Measurements from ENCODE around the gene MTA3.

MTA3 gene

DNA sequence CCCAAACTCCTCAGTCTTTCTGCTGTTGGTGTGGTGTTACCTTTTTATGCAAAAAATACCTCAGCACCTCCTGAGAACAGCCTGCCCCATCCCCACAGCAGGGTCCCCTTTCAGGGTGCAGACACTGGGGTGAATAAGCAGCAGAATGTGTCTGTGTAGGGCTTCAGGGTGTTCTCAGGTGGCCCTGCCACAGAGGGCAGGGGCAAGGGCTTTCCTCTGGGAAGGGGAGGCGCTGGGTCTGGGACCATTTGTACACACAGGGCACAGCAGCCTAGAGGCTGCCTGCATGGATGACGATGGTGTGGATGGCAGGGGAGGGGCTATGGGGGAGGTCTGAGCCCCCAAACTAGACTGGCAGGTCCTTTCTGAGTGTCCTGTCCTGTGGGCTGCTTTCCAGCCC, 221.3 kb downstream of the MTA3 start:
- no peaks in the 10 kb centered on the region for H3K27me3 ChIP-seq (ENCODE audit: insufficient read depth, low read depth, severe bottlenecking)
- no peak overlapping the region for H3K27ac ChIP-seq
- no peaks in the 10 kb centered on the region for H3K36me3 ChIP-seq
- TF ChIP-seq, protein P1, sequence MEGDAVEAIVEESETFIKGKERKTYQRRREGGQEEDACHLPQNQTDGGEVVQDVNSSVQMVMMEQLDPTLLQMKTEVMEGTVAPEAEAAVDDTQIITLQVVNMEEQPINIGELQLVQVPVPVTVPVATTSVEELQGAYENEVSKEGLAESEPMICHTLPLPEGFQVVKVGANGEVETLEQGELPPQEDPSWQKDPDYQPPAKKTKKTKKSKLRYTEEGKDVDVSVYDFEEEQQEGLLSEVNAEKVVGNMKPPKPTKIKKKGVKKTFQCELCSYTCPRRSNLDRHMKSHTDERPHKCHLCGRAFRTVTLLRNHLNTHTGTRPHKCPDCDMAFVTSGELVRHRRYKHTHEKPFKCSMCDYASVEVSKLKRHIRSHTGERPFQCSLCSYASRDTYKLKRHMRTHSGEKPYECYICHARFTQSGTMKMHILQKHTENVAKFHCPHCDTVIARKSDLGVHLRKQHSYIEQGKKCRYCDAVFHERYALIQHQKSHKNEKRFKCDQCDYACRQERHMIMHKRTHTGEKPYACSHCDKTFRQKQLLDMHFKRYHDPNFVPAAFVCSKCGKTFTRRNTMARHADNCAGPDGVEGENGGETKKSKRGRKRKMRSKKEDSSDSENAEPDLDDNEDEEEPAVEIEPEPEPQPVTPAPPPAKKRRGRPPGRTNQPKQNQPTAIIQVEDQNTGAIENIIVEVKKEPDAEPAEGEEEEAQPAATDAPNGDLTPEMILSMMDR (IDR thresholded peaks at IDR 0.05; ENCODE audit: low read depth, low read length): no peak
- H3K9me3 ChIP-seq (ENCODE audit: severe bottlenecking): no peaks in the 10 kb centered on the region
- no peak overlapping the region for H3K4me3 ChIP-seq (ENCODE audit: low read depth, low read length)
- DNase-seq: no peak

DNA sequence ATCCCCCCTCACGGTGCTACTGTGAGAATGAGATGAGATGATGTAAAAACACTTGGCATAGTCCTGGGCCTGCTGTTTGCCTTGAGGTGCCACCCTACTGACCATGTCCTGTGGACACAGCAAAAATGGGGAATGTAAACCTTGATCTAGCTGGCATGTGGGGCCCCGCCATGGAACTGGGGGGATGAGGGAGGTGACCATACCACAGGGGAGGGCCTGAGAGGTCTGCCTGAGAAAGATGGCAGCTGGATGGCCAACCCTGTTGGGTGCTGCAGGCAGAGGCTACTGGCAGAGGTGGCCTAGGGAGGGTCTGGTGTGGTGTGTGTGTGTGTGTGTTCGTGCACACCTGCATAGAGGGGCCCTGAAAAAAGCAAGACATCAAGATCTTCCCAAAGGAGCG, 223.2 kb downstream of the MTA3 start:
- no peak overlapping the region for H3K4me3 ChIP-seq (ENCODE audit: low read depth, low read length)
- TF ChIP-seq, protein P1 (IDR thresholded peaks at IDR 0.05; ENCODE audit: low read depth, low read length): no peak
- H3K36me3 ChIP-seq: no peaks in the 10 kb centered on the region
- DNase-seq: no peak
- H3K27ac ChIP-seq: no peak overlapping the region
- H3K9me3 ChIP-seq (ENCODE audit: severe bottlenecking): no peaks in the 10 kb centered on the region
- H3K27me3 ChIP-seq (ENCODE audit: insufficient read depth, low read depth, severe bottlenecking): no peaks in the 10 kb centered on the region

DNA sequence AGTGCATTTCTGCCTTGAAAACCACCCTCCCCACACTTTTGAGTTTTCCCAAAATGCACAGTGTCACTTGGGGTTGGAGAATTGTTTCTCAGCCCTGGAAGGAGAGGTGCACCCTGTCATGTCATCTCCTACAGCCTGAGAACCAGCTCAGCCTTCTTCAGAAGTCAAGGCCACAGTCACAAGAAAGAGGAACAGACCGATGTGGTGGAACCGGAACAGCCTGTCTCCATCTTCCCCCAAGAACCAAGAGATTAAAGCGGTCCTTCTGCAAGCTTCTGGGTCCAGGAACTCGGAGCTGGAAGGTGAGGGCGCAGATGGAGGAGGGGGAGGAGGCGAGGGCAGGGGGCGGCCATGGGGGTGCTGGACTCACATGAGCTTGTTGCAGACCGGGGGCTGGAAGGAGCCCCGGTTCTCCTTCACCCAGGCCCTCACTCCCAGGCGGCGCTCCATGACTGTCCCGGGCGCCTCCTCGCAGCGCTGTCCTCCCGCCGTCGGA, 223.7 kb downstream of the MTA3 start:
- H3K36me3 ChIP-seq: no peaks in the 10 kb centered on the region
- TF ChIP-seq, protein P1 (IDR thresholded peaks at IDR 0.05; ENCODE audit: low read depth, low read length): no peak
- no peak overlapping the region for H3K27ac ChIP-seq
- no peaks in the 10 kb centered on the region for H3K9me3 ChIP-seq (ENCODE audit: severe bottlenecking)
- H3K27me3 ChIP-seq (ENCODE audit: insufficient read depth, low read depth, severe bottlenecking): no peaks in the 10 kb centered on the region
- no peak for DNase-seq
- H3K4me3 ChIP-seq (ENCODE audit: low read depth, low read length): no peak overlapping the region

DNA sequence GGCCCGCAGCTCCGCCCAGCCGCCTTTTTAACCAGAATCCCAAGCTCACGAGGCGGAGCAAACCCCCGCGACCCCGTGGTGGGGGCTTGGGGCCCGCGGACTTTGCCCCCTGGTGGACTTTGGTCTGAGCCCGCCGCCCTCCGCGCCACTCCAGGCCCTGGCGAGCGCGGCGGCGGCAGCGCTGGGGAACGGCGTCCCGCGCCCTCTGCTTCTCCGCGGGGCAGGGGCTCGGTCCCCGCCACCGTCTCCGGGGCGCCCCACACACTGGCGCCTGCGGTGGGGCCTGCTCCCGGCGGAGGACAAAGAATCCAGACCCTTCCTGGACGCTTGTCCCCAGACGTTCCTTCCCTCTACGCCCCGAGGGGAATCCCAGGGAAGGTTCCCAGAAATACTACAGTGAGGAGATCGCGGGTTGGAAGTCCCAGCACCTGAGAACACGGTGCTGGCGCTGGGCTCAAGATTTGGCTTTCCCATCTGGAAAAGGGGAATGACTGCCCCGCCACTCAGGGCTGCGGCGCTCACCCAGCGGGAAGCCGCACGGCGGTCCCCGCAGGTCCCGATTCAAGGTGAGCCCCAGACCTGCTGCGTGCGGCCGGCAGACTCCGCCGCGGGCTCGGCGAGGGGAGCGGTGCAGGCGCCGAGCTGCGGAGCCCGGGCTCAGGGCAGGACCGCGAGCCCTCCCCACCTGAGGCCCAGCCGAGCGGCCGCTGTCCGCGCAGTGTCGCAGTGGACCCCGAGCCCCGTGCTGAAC, 224.3 kb downstream of the MTA3 start, which contains the start of gene HAAO:
HAAO (minus strand) TSS at position 1 of the 751 bp plus-strand sequence. CDS start 47 bp downstream, outside the sequence.
- TF ChIP-seq, protein P1 (IDR thresholded peaks at IDR 0.05; ENCODE audit: low read depth, low read length): no peak
- H3K36me3 ChIP-seq: no peaks in the 10 kb centered on the region
- no peaks in the 10 kb centered on the region for H3K27me3 ChIP-seq (ENCODE audit: insufficient read depth, low read depth, severe bottlenecking)
- peaks cover 6% of the 10 kb centered on the region for H3K9me3 ChIP-seq (ENCODE audit: severe bottlenecking)
- no peak for DNase-seq
- H3K4me3 ChIP-seq (ENCODE audit: low read depth, low read length): no peak within 1 kb of the TSS
- H3K27ac ChIP-seq: no peak within 1 kb of the TSS

DNA sequence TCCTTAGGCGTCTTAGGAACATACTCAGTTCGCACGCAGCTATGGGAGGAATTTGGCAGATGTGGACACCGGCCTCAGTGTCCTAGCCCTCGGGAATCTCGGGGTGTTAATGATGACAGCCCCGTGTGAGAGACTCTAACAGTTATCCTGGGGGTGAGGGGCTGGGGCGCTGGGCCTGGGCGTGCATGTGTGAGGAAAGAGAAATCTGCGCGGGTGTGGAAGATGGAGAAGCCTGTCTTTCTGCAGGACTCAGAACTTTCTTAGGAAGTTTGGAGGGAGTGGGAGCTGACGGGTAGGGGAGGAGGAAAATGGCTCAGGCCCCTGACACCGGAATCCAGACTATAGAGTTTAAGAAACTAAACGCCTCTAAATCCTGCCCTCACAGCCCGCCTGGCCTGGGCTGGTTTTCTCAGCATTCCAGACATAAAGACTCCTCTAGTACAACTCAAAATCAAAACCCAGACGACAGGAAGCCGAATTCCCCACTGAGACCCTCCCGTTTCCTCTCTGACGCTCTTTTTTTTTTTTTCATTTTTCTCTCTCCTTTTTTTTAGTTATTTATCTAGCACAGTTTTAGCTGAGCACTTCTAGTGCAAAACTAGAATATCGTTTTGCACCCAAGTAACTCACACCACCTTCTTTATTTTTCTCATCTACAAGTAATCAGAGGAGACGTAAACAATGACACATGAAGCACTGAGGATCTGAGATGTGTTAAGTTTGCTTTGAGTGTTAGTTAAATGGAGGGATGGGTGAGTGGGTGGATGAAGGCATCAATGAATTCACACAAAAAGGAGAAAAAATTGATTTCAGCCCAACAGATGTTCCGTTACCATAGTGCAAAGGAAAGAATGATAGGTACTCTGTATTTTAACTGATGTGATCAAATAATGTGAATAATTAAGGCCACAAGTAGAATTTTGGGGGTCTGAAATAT, 225.2 kb downstream of the MTA3 start:
- DNase-seq: no peak
- Histone ChIP-seq H3K27ac (no peak overlapping the region), H3K36me3 (no peaks in the 10 kb centered on the region), H3K4me3 (ENCODE audit: low read depth, low read length) (no peak overlapping the region), H3K27me3 (ENCODE audit: insufficient read depth, low read depth, severe bottlenecking) (no peaks in the 10 kb centered on the region), H3K9me3 (ENCODE audit: severe bottlenecking) (peaks cover 10% of the 10 kb centered on the region)
- TF ChIP-seq, protein P1 (IDR thresholded peaks at IDR 0.05; ENCODE audit: low read depth, low read length): no peak

All from WERI-Rb-1 (cell line).